HEK293 (cell line): ENCODE data around the gene ITGA11.

Source experiments
- BCL11B ChIP-seq: fragments of 450-650 bp; formaldehyde crosslinking; IDR thresholded peaks from 2 replicates; pipeline ENCODE4 v1.5.1; 2016; ENCODE audit warnings: low read depth, missing biosample characterization, missing genetic modification characterization
- EGR2 ChIP-seq: fragments of 450-650 bp; formaldehyde crosslinking; IDR thresholded peaks from 2 replicates; pipeline ENCODE4 v1.5.1; 2016; ENCODE audit warnings: low read depth, missing biosample characterization, missing genetic modification characterization
- KLF16 ChIP-seq: fragments of 450-650 bp; formaldehyde crosslinking; IDR thresholded peaks from 2 replicates; pipeline ENCODE4 v1.5.1; 2017; ENCODE audit warnings: missing biosample characterization, missing genetic modification characterization
- SETDB1 ChIP-seq: IDR thresholded peaks from one replicate; pipeline ENCODE4 v1.6.1; 2017; ENCODE audit warnings: mild to moderate bottlenecking, low read length, moderate library complexity, mixed read lengths; ENCODE audit not compliant: insufficient read length
- SP7 ChIP-seq: fragments of 450-650 bp; formaldehyde crosslinking; IDR thresholded peaks from 2 replicates; pipeline ENCODE4 v1.5.1; 2016; ENCODE audit warnings: missing biosample characterization, missing genetic modification characterization
- ZBTB11 ChIP-seq: fragments of 450-650 bp; formaldehyde crosslinking; conservative IDR thresholded peaks from 2 replicates; pipeline ENCODE4 v1.5.1; 2016; ENCODE audit warnings: low read depth, missing biosample characterization, missing genetic modification characterization
- ZBTB48 ChIP-seq: fragments of 450-650 bp; formaldehyde crosslinking; IDR thresholded peaks from 2 replicates; pipeline ENCODE4 v1.5.1; 2016; ENCODE audit warnings: missing biosample characterization, missing genetic modification characterization
- ZBTB49 ChIP-seq: fragments of 450-650 bp; formaldehyde crosslinking; IDR thresholded peaks from 2 replicates; pipeline ENCODE4 v1.5.1; 2016; ENCODE audit warnings: missing biosample characterization, missing genetic modification characterization, low read depth
- ZBTB8A ChIP-seq: fragments of 450-650 bp; formaldehyde crosslinking; IDR thresholded peaks from 2 replicates; pipeline ENCODE4 v1.5.1; 2016; ENCODE audit warnings: missing biosample characterization, missing genetic modification characterization
- ZNF10 ChIP-seq: fragments of 450-650 bp; formaldehyde crosslinking; IDR thresholded peaks from 2 replicates; pipeline ENCODE4 v1.5.1; 2017; ENCODE audit warnings: missing biosample characterization, missing genetic modification characterization
- ZNF175 ChIP-seq: fragments of 450-650 bp; formaldehyde crosslinking; IDR thresholded peaks from 2 replicates; pipeline ENCODE4 v1.5.1; 2016; ENCODE audit warnings: missing biosample characterization, missing genetic modification characterization
- ZNF18 ChIP-seq: fragments of 450-650 bp; formaldehyde crosslinking; IDR thresholded peaks from 2 replicates; pipeline ENCODE4 v1.5.1; 2016; ENCODE audit warnings: missing biosample characterization, missing genetic modification characterization
- ZNF19 ChIP-seq: fragments of 450-650 bp; formaldehyde crosslinking; IDR thresholded peaks from 2 replicates; pipeline ENCODE4; 2016; ENCODE audit warnings: missing biosample characterization, missing genetic modification characterization, low read depth
- ZNF202 ChIP-seq: fragments of 450-650 bp; formaldehyde crosslinking; IDR thresholded peaks from 2 replicates; pipeline ENCODE4 v1.5.1; 2016; ENCODE audit warnings: missing biosample characterization, missing genetic modification characterization, borderline replicate concordance
- ZNF223 ChIP-seq: fragments of 450-650 bp; formaldehyde crosslinking; IDR thresholded peaks from 2 replicates; pipeline ENCODE4 v1.5.1; 2016; ENCODE audit warnings: missing biosample characterization, missing genetic modification characterization
- ZNF248 ChIP-seq: fragments of 450-650 bp; formaldehyde crosslinking; IDR thresholded peaks from 2 replicates; pipeline ENCODE4 v1.5.1; 2017; ENCODE audit warnings: missing biosample characterization, missing genetic modification characterization
- ZNF280D ChIP-seq: fragments of 450-650 bp; formaldehyde crosslinking; IDR thresholded peaks from 2 replicates; pipeline ENCODE4 v1.5.1; 2016; ENCODE audit warnings: missing biosample characterization, missing genetic modification characterization
- ZNF335 ChIP-seq: fragments of 450-650 bp; formaldehyde crosslinking; conservative IDR thresholded peaks from 2 replicates; pipeline ENCODE4 v1.5.1; 2016; ENCODE audit warnings: missing biosample characterization, missing genetic modification characterization
- ZNF366 ChIP-seq: fragments of 450-650 bp; formaldehyde crosslinking; conservative IDR thresholded peaks from 2 replicates; pipeline ENCODE4 v1.5.1; 2016; ENCODE audit warnings: missing biosample characterization, missing genetic modification characterization
- ZNF37A ChIP-seq: fragments of 450-650 bp; IDR thresholded peaks from 2 replicates; pipeline ENCODE4 v1.5.1; 2018; ENCODE audit warnings: missing biosample characterization, missing genetic modification characterization
- ZNF513 ChIP-seq: fragments of 450-650 bp; IDR thresholded peaks from 2 replicates; pipeline ENCODE4 v1.5.1; 2018; ENCODE audit warnings: missing biosample characterization, missing genetic modification characterization
- ZNF548 ChIP-seq: fragments of 450-650 bp; formaldehyde crosslinking; IDR thresholded peaks from 2 replicates; pipeline ENCODE4 v1.5.1; 2016; ENCODE audit warnings: missing biosample characterization, missing genetic modification characterization
- ZNF629 ChIP-seq: fragments of 450-650 bp; formaldehyde crosslinking; IDR thresholded peaks from 2 replicates; pipeline ENCODE4 v1.5.1; 2017; ENCODE audit warnings: missing biosample characterization, missing genetic modification characterization
- ZNF645 ChIP-seq: fragments of 450-650 bp; formaldehyde crosslinking; IDR thresholded peaks from 2 replicates; pipeline ENCODE4; 2016; ENCODE audit warnings: missing biosample characterization, missing genetic modification characterization
- ZNF658 ChIP-seq: fragments of 450-650 bp; formaldehyde crosslinking; IDR thresholded peaks from 2 replicates; pipeline ENCODE4; 2016; ENCODE audit warnings: missing biosample characterization, missing genetic modification characterization
- ZNF664 ChIP-seq: fragments of 450-650 bp; formaldehyde crosslinking; IDR thresholded peaks from 2 replicates; pipeline ENCODE4 v1.5.1; 2016; ENCODE audit warnings: missing biosample characterization, missing genetic modification characterization
- ZNF776 ChIP-seq: fragments of 450-650 bp; formaldehyde crosslinking; IDR thresholded peaks from 2 replicates; pipeline ENCODE4 v1.5.0; 2017; ENCODE audit warnings: missing biosample characterization, missing genetic modification characterization, borderline replicate concordance

Gene ITGA11

GRCh38 chr15:68277603-68278344 is 154.2 kb downstream of the ITGA11 start, which contains the start of gene FEM1B (continued):
- no peak for TF ChIP-seq ZBTB49 (tag by site-specific recombination)
- TF ChIP-seq SETDB1: no peak
- peak; percentile 46; the same call in 1 of the 2 replicates for TF ChIP-seq ZNF18
- peak; percentile 100 for TF ChIP-seq ZBTB11 (tag by site-specific recombination)
- TF ChIP-seq ZNF202 (tag by site-specific recombination): no peak
- no peak for TF ChIP-seq ZNF248 (tag by site-specific recombination)
- no peak for TF ChIP-seq ZNF658
- peak; percentile 62; the same call in 1 of the 2 replicates for TF ChIP-seq BCL11B (tag by site-specific recombination)
- peak; percentile 72 for TF ChIP-seq ZNF664
- no peak for TF ChIP-seq ZNF548
- peak; percentile 67 for TF ChIP-seq ZNF513 (tag by site-specific recombination)
- peak; percentile 99 for TF ChIP-seq ZNF335 (tag by site-specific recombination)
- TF ChIP-seq ZNF366 (tag by site-specific recombination): peak; percentile 86
- TF ChIP-seq ZNF10 (tag by site-specific recombination): 0 out of 2 replicates have a peak, but pooled peaks have one; percentile 64
- peak; percentile 5; the same call in 1 of the 2 replicates for TF ChIP-seq ZNF223 (tag by site-specific recombination)
- TF ChIP-seq EGR2 (tag by site-specific recombination): peak; percentile 64
- TF ChIP-seq ZNF776 (tag by site-specific recombination): no peak
- TF ChIP-seq ZNF37A (tag by site-specific recombination): no peak
- TF ChIP-seq ZNF645 (tag by site-specific recombination): 0 out of 2 replicates have a peak, but pooled peaks have one; percentile 46
- peak; percentile 99 for TF ChIP-seq ZBTB48
- peak; percentile 90 for TF ChIP-seq ZNF629 (tag by site-specific recombination)
- TF ChIP-seq ZNF175: no peak
- TF ChIP-seq ZNF19 (tag by site-specific recombination): no peak
- peak; percentile 99 for TF ChIP-seq KLF16 (tag by site-specific recombination)
- TF ChIP-seq ZBTB8A (tag by site-specific recombination): peak; percentile 96
- peak; percentile 96 for TF ChIP-seq SP7
- TF ChIP-seq ZNF280D (tag by site-specific recombination): peak; percentile 91
